H1 (cell line): ENCODE measurements around the gene CACNA1D. TPM values are rescaled to one million over a fixed set of nuclear protein-coding genes. Genes with fewer than 3 reads are reported as not detected.

Source experiments
- CTCF ChIA-PET: fragments of 300-600 bp; sonication (Branson Sonifier 250); formaldehyde crosslinking; loops from one replicate; lab custom pipeline; 2021; ENCODE audit not compliant: partially characterized antibody; lab: Charles Lee
- POLR2A ChIA-PET: fragments of 300-600 bp; sonication (Branson Sonifier 250); formaldehyde crosslinking; loops from one replicate; lab custom pipeline; 2021; ENCODE audit warnings: inconsistent platforms; ENCODE audit not compliant: partially characterized antibody; lab: Charles Lee
- DNase-seq, 2 experiments: peaks; one replicate each; pipeline versions ENCODE4 v3.0.0 to v3.0.0-alpha.2; 2010 to 2022; ENCODE audit warnings: low spot score in 2 of 2, low read depth in 1 of 2, mixed read lengths in 1 of 2
- FAIRE-seq: peaks from 2 replicates; lab custom pipeline; 2011; peaks lifted over from hg19 to GRCh38; lab: Jason Lieb, UNC
- H2AFZ ChIP-seq: 2 replicates; pipeline ENCODE4 v1.8.1; 2012; ENCODE audit warnings: low read length, inconsistent platforms
- H2AK5ac ChIP-seq: 2 replicates; pipeline ENCODE4 v1.6.1; 2013; ENCODE audit warnings: low read depth, low read length
- H2BK120ac ChIP-seq: replicated peaks from 2 replicates; pipeline ENCODE3; 2013; ENCODE audit warnings: low read depth, low read length, inconsistent platforms
- H2BK12ac ChIP-seq: 2 replicates; pipeline ENCODE4 v1.6.1; 2013; ENCODE audit warnings: low read depth, low read length
- H2BK15ac ChIP-seq: 2 replicates; pipeline ENCODE4 v1.6.1; 2013; ENCODE audit warnings: low read length
- H2BK20ac ChIP-seq: 2 replicates; pipeline ENCODE4 v1.6.1; 2013; ENCODE audit warnings: low read length
- H2BK5ac ChIP-seq: 2 replicates; pipeline ENCODE4 v1.6.1; 2013; ENCODE audit warnings: low read depth, low read length
- H3K14ac ChIP-seq: 2 replicates; pipeline ENCODE4 v1.6.1; 2013; ENCODE audit warnings: inconsistent platforms; ENCODE audit not compliant: insufficient read length
- H3K18ac ChIP-seq: 2 replicates; pipeline ENCODE4 v1.6.1; 2013; ENCODE audit warnings: low read length; ENCODE audit errors: extremely low read depth
- H3K23ac ChIP-seq: 2 replicates; pipeline ENCODE4 v1.6.1; 2013; ENCODE audit warnings: inconsistent platforms; ENCODE audit not compliant: insufficient read length
- H3K23me2 ChIP-seq: 2 replicates; pipeline ENCODE4 v1.6.1; 2013; ENCODE audit warnings: low read depth, low read length
- H3K27ac ChIP-seq: 2 replicates; pipeline ENCODE4 v1.6.1; 2011; ENCODE audit warnings: low read depth, low read length, inconsistent platforms
- H3K27me3 ChIP-seq, 4 experiments: replicated peaks in 1 of 4; 1 replicate in 1 of 4; 2 replicates in 3 of 4; pipeline versions ENCODE4 v1.6.1 to v1.8.1; 2011 to 2013; ENCODE audit warnings: low read length in 3 of 4, mild to moderate bottlenecking in 3 of 4, inconsistent platforms in 2 of 4, mixed read lengths in 2 of 4, moderate library complexity in 1 of 4; ENCODE audit not compliant: control insufficient read depth in 3 of 4, insufficient read depth in 3 of 4; ENCODE audit errors: extremely low read depth in 1 of 4
- H3K36me3 ChIP-seq, 4 experiments: 2 replicates each; pipeline versions ENCODE4 v1.6.1 to v1.8.1; 2011 to 2013; ENCODE audit warnings: mild to moderate bottlenecking in 4 of 4, low read length in 3 of 4, moderate library complexity in 2 of 4, control low read depth in 1 of 4, inconsistent platforms in 1 of 4; ENCODE audit not compliant: insufficient read depth in 4 of 4, control insufficient read depth in 2 of 4
- H3K4ac ChIP-seq: replicated peaks from 2 replicates; pipeline ENCODE3; 2013; ENCODE audit warnings: low read length, low read depth, mixed read lengths, inconsistent platforms; ENCODE audit not compliant: insufficient read length
- H3K4me1 ChIP-seq, 4 experiments: replicated peaks in 1 of 4; 1 replicate in 1 of 4; 2 replicates in 3 of 4; pipeline versions ENCODE4 v1.6.1 to v1.8.1; 2011 to 2013; ENCODE audit warnings: low read length in 3 of 4, inconsistent platforms in 2 of 4, mixed read lengths in 1 of 4; ENCODE audit not compliant: insufficient read depth in 4 of 4, control insufficient read depth in 3 of 4
- H3K4me2 ChIP-seq, 2 experiments: 2 replicates each; pipeline versions ENCODE4 v1.6.1 to v1.8.1; 2011 to 2013; ENCODE audit warnings: low read depth in 2 of 2, low read length in 2 of 2, control low read depth in 1 of 2, inconsistent platforms in 1 of 2, mild to moderate bottlenecking in 1 of 2; ENCODE audit not compliant: insufficient read depth in 1 of 2
- H3K4me3 ChIP-seq, 4 experiments: fragments of 200-600, 300-600 bp in 1 of 4; sonication (generic), shearing (Covaris generic), sonication (Bioruptor Twin) in 1 of 4; 2 replicates each; pipeline versions ENCODE4 v1.5.1 to v1.8.1; 2011 to 2016; ENCODE audit warnings: low read length in 4 of 4, low read depth in 3 of 4, control low read depth in 2 of 4, inconsistent platforms in 2 of 4, mild to moderate bottlenecking in 2 of 4, mixed read lengths in 1 of 4, moderate library complexity in 1 of 4; ENCODE audit not compliant: insufficient read depth in 2 of 4; ENCODE audit errors: extremely low read depth in 1 of 4
- H3K56ac ChIP-seq: replicated peaks from 2 replicates; pipeline ENCODE3; 2013; ENCODE audit warnings: low read depth, mild to moderate bottlenecking, mixed read lengths, low read length, inconsistent platforms; ENCODE audit not compliant: insufficient read length
- H3K79me1 ChIP-seq: 2 replicates; pipeline ENCODE4 v1.6.1; 2013; ENCODE audit warnings: low read depth, low read length, control low read depth
- H3K79me2 ChIP-seq, 2 experiments: 2 replicates each; pipeline versions ENCODE4 v1.6.1 to v1.8.1; 2012 to 2013; ENCODE audit warnings: low read length in 2 of 2, mild to moderate bottlenecking in 2 of 2, inconsistent platforms in 1 of 2; ENCODE audit not compliant: insufficient read depth in 2 of 2, control insufficient read depth in 1 of 2
- H3K9ac ChIP-seq, 4 experiments: replicated peaks in 1 of 4; 1 replicate in 1 of 4; 2 replicates in 3 of 4; pipeline versions ENCODE4 v1.6.1 to v1.8.1; 2011 to 2013; ENCODE audit warnings: low read depth in 3 of 4, low read length in 3 of 4, control low read depth in 2 of 4, mild to moderate bottlenecking in 2 of 4, moderate library complexity in 2 of 4, inconsistent platforms in 1 of 4; ENCODE audit errors: extremely low read depth in 1 of 4
- H3K9me3 ChIP-seq, 2 experiments: 2 replicates each; pipeline versions ENCODE4 v1.6.1 to v1.8.1; 2012 to 2013; ENCODE audit warnings: mild to moderate bottlenecking in 2 of 2, moderate library complexity in 2 of 2, control low read depth in 1 of 2, inconsistent platforms in 1 of 2, low read depth in 1 of 2, low read length in 1 of 2, mixed read lengths in 1 of 2; ENCODE audit not compliant: insufficient read depth in 2 of 2
- H4K20me1 ChIP-seq, 2 experiments: replicated peaks in 1 of 2; 2 replicates each; pipeline versions ENCODE3 to v1.8.1; 2011 to 2013; ENCODE audit warnings: inconsistent platforms in 2 of 2, low read length in 2 of 2, mild to moderate bottlenecking in 1 of 2; ENCODE audit not compliant: insufficient read depth in 2 of 2, control insufficient read depth in 1 of 2
- H4K5ac ChIP-seq: 2 replicates; pipeline ENCODE4 v1.6.1; 2013; ENCODE audit warnings: low read length, low read depth, mixed read lengths, inconsistent platforms; ENCODE audit not compliant: insufficient read length
- H4K8ac ChIP-seq: 2 replicates; pipeline ENCODE4 v1.8.0; 2013; ENCODE audit warnings: mild to moderate bottlenecking, moderate library complexity, low read length, inconsistent platforms; ENCODE audit not compliant: insufficient read depth; ENCODE audit errors: extremely low read depth
- H4K91ac ChIP-seq: replicated peaks from 2 replicates; pipeline ENCODE3; 2013; ENCODE audit warnings: low read length, mixed read lengths, inconsistent platforms; ENCODE audit not compliant: insufficient read length
- CBX8 ChIP-seq: fragments of 300-800, 300-1000 bp; sonication (generic); IDR thresholded peaks from 2 replicates; pipeline ENCODE4 v1.7.1; 2016; ENCODE audit warnings: low read depth, low read length, borderline replicate concordance
- JUND ChIP-seq: IDR thresholded peaks from 2 replicates; pipeline ENCODE4 v1.6.1; 2011; ENCODE audit warnings: mild to moderate bottlenecking, improper control_type of control experiment, low read length
- RNF2 ChIP-seq: fragments of 200-900, 300-1000 bp; sonication (generic); IDR thresholded peaks from 2 replicates; pipeline ENCODE4 v1.7.1; 2016; ENCODE audit warnings: borderline replicate concordance, low read depth, mild to moderate bottlenecking, antibody characterized with exemption, low read length; ENCODE audit not compliant: poor library complexity, severe bottlenecking; ENCODE audit errors: missing control alignments
- YY1 ChIP-seq: IDR thresholded peaks from 2 replicates; pipeline ENCODE4 v1.6.1; 2011; ENCODE audit warnings: low read depth, mild to moderate bottlenecking, low read length
- WGBS, 2 experiments: shearing (Covaris generic) in 1 of 2; methylation state at CpG; one replicate each; pipeline versions ENCODE4 v1.1.6 to v1.1.7; 2013 to 2015; ENCODE audit warnings: low lambda C conversion rate in 2 of 2, mixed read lengths in 2 of 2, inconsistent platforms in 1 of 2, low coverage in 1 of 2, missing lambda C conversion rate in 1 of 2; ENCODE audit not compliant: insufficient replicate concordance in 2 of 2, insufficient coverage in 1 of 2, insufficient read length in 1 of 2; ENCODE audit errors: extremely low coverage in 1 of 2, missing lambda C conversion rate in 1 of 2; 5-methylcytosine and 5-hydroxymethylcytosine counted together
- polyA plus RNA-seq, 7 experiments: library from polyadenylated mRNA; depleted of rRNA in 3 of 7; stranded (reverse) in 5 of 7; unstranded in 2 of 7; fragments of >200 nt in 5 of 7; fragments of 200-250 nt in 2 of 7; gene quantifications; 1 replicate in 5 of 7; 2 replicates in 1 of 7; 4 replicates in 1 of 7; pipeline versions ENCODE4 v1.2.1 to v1.2.3, GENCODE V29; 2011 to 2013; ENCODE audit warnings: missing spikeins in 2 of 7, mixed read lengths in 2 of 7
- total RNA-seq: library from RNA; stranded (reverse); fragmentation: NEBNext Ultra II Directional; extraction: Animal tissue kit (Norgen Biotek cat#: 25700); gene quantifications from 2 replicates; pipeline ENCODE4 v1.2.1, GENCODE V29; 2021

CACNA1D gene
- total and polyA plus RNA-seq, 2 of the 8 experiments (the other 6 are each of a cell fraction or from before 2014, with no cell fraction given), result 2.0 to 2.9 TPM

- no peak overlapping the region for H4K5ac ChIP-seq
- H3K9ac ChIP-seq, result no peak overlapping the region
- H2BK5ac ChIP-seq, result no peak overlapping the region
- H3K56ac ChIP-seq, result no peak overlapping the region
- no peaks in the 10 kb centered on the region for H3K27me3 ChIP-seq
- H3K79me2 ChIP-seq, result no peaks in the 10 kb centered on the region
- CTCF ChIA-PET, result interaction anchor here (1.0 to 1.8 kb wide), 3 partner anchors 10 to 110 kb away, joined by 3 to 6 read pairs (median 4); no protein-coding TSS in a partner anchor
- WGBS, 2 experiments, result 82% methylated on average over 21 of the region's 21 CpGs; no CpG with 5 or more reads in 1 of the 2 experiments
- POLR2A ChIA-PET, result no interaction called here
- no peak overlapping the region for H3K4me2 ChIP-seq
- no peak overlapping the region for H3K27ac ChIP-seq
- H3K4ac ChIP-seq, result no peak overlapping the region
- H3K36me3 ChIP-seq, result peaks cover 6 to 23% (median 15%) of the 10 kb centered on the region in 4 experiments; a peak in 7 of 8 replicates
- no peaks in the 10 kb centered on the region for H3K79me1 ChIP-seq
- H4K91ac ChIP-seq, result no peak overlapping the region
- DNase-seq, result no peak
- no peaks in the 10 kb centered on the region for H3K23me2 ChIP-seq
- H3K9me3 ChIP-seq, result no peaks in the 10 kb centered on the region
- no peak overlapping the region for H3K18ac ChIP-seq
- no peak overlapping the region for H2BK20ac ChIP-seq
- H4K20me1 ChIP-seq, result peaks cover 3% of the 10 kb centered on the region in 2 experiments
- H3K4me3 ChIP-seq, result no peak overlapping the region
- H3K4me1 ChIP-seq, result peaks cover 0 to 3% (median 1%) of the 10 kb centered on the region in 4 experiments; a peak in 1 of 7 replicates
- H3K23ac ChIP-seq, result no peak overlapping the region
- no peak overlapping the region for H2AFZ ChIP-seq
- H4K8ac ChIP-seq, result no peak overlapping the region
- H2BK120ac ChIP-seq, result no peak overlapping the region
- TF ChIP-seq YY1 (no peak), JUND (no peak), CBX8 (no peak), RNF2 (no peak)
- H2AK5ac ChIP-seq, result no peak overlapping the region
- no peak overlapping the region for H2BK12ac ChIP-seq
- no peak for FAIRE-seq
- H3K14ac ChIP-seq, result no peak overlapping the region
- no peak overlapping the region for H2BK15ac ChIP-seq
These were observed 326.6 kb downstream of the CACNA1D start for GRCh38 chr3:53820756-53821580.
